GM18499 (cell line): ENCODE data around the gene DVL3.

Source experiments
- ATAC-seq: cut with Tn5 transposase; IDR thresholded peaks from one replicate; pipeline ENCODE4 v1.9.1; 2021; ENCODE audit warnings: moderate number of reproducible peaks; ENCODE audit not compliant: insufficient read depth, unreplicated experiment

Gene DVL3

GRCh38 chr3:184209146-184209923 is 54.2 kb downstream of the DVL3 start:
- ATAC-seq: no peak

- ATAC-seq: no peak
Measured at GRCh38 chr3:184211297-184211696, 56.1 kb downstream of the DVL3 start.

GRCh38 chr3:184211718-184212117 is 56.5 kb downstream of the DVL3 start:
- ATAC-seq: no peak

GRCh38 chr3:184218814-184219213 is 63.6 kb downstream of the DVL3 start:
- ATAC-seq: no peak

- ATAC-seq: no peak
Measured at GRCh38 chr3:184222521-184222920, 67.3 kb downstream of the DVL3 start.
